IMR-90 (cell line): ENCODE measurements around the gene HIRA. TPM values are rescaled to one million over a fixed set of nuclear protein-coding genes. Genes with fewer than 3 reads are reported as not detected.

Experiments used
- ATAC-seq: fragments of 200-7000 bp; cut with Tn5 transposase; 2 replicates; pipeline ENCODE4 v1.9.1; 2020; ENCODE audit warnings: low read depth, mild to moderate bottlenecking, moderate library complexity
- BruUV-seq: library from RNA; stranded (reverse); fragments of 400-500 nt; replicated peaks from 2 replicates; lab custom pipeline; 2021; lab: Mats Ljungman, UMichigan
- CTCF ChIA-PET: fragments of 300-600 bp; formaldehyde crosslinking; extraction: SDS; loops from one replicate; lab custom pipeline; 2021; ENCODE audit warnings: antibody characterized with exemption; lab: Yijun Ruan, JAX
- POLR2A ChIA-PET: fragments of 300-600 bp; sonication (Branson Sonifier 250); formaldehyde crosslinking; loops from one replicate; lab custom pipeline; 2022; ENCODE audit warnings: antibody characterized with exemption; ENCODE audit not compliant: unreplicated experiment; lab: Charles Lee
- DNase-seq: peaks from one replicate; pipeline ENCODE4 v3.0.0; 2013
- H2AFZ ChIP-seq: replicated peaks from 2 replicates; pipeline ENCODE3; 2013; ENCODE audit warnings: low read length, mild to moderate bottlenecking; ENCODE audit not compliant: poor library complexity
- H2AK5ac ChIP-seq: 2 replicates; pipeline ENCODE4 v1.6.1; 2013; ENCODE audit warnings: low read depth, low read length, inconsistent platforms
- H2AK9ac ChIP-seq: replicated peaks from 2 replicates; pipeline ENCODE3; 2013; ENCODE audit warnings: mild to moderate bottlenecking, low read depth, low read length, moderate library complexity; ENCODE audit not compliant: poor library complexity
- H2BK120ac ChIP-seq: 2 replicates; pipeline ENCODE4 v1.6.1; 2013; ENCODE audit warnings: low read depth, low read length, inconsistent platforms
- H2BK15ac ChIP-seq: 3 replicates; pipeline ENCODE4 v1.6.1; 2013; ENCODE audit warnings: low read depth, low read length, inconsistent platforms
- H2BK20ac ChIP-seq: 2 replicates; pipeline ENCODE4 v1.6.1; 2013; ENCODE audit warnings: low read depth, mild to moderate bottlenecking, inconsistent platforms, low read length, moderate library complexity
- H2BK5ac ChIP-seq: 2 replicates; pipeline ENCODE4 v1.6.1; 2013; ENCODE audit warnings: mild to moderate bottlenecking, low read depth, low read length, inconsistent platforms; ENCODE audit not compliant: poor library complexity, severe bottlenecking
- H3K14ac ChIP-seq: replicated peaks from 2 replicates; pipeline ENCODE4 v1.6.1; 2013; ENCODE audit warnings: low read depth, low read length, inconsistent platforms
- H3K18ac ChIP-seq: 2 replicates; pipeline ENCODE4 v1.6.1; 2013; ENCODE audit warnings: low read depth, low read length, control low read depth
- H3K23ac ChIP-seq: 2 replicates; pipeline ENCODE4 v1.6.1; 2013; ENCODE audit warnings: low read depth, low read length, inconsistent platforms
- H3K27ac ChIP-seq: 2 replicates; pipeline ENCODE4 v1.5.1; 2013; ENCODE audit warnings: mild to moderate bottlenecking, control low read depth, low read length; ENCODE audit not compliant: insufficient read depth
- H3K27me3 ChIP-seq: 2 replicates; pipeline ENCODE4 v1.6.1; 2013; ENCODE audit warnings: low read length; ENCODE audit not compliant: control insufficient read depth, insufficient read depth
- H3K36me3 ChIP-seq: 2 replicates; pipeline ENCODE4 v1.6.1; 2013; ENCODE audit warnings: low read length, mixed read lengths; ENCODE audit not compliant: control insufficient read depth, insufficient read depth
- H3K4ac ChIP-seq: 2 replicates; pipeline ENCODE4 v1.6.1; 2013; ENCODE audit warnings: low read depth, low read length, inconsistent platforms
- H3K4me1 ChIP-seq: 2 replicates; pipeline ENCODE4 v1.6.1; 2013; ENCODE audit warnings: low read length, mixed read lengths; ENCODE audit not compliant: control insufficient read depth, insufficient read depth
- H3K4me2 ChIP-seq: 2 replicates; pipeline ENCODE4 v1.6.1; 2013; ENCODE audit warnings: low read depth, mild to moderate bottlenecking, control low read depth, low read length, moderate library complexity
- H3K4me3 ChIP-seq: 2 replicates; pipeline ENCODE4 v1.5.1; 2013; ENCODE audit warnings: low read depth, mild to moderate bottlenecking, control low read depth, low read length, moderate library complexity; ENCODE audit not compliant: insufficient read depth
- H3K56ac ChIP-seq: 2 replicates; pipeline ENCODE4 v1.6.1; 2013; ENCODE audit warnings: low read length, inconsistent platforms; ENCODE audit not compliant: insufficient read depth; ENCODE audit errors: extremely low read depth
- H3K79me1 ChIP-seq, 2 experiments: 2 replicates each; pipeline ENCODE4 v1.6.1; 2013; ENCODE audit warnings: low read length in 2 of 2, inconsistent platforms in 1 of 2, low read depth in 1 of 2
- H3K9ac ChIP-seq: 2 replicates; pipeline ENCODE4 v1.6.1; 2013; ENCODE audit warnings: low read depth, low read length, control low read depth
- H3K9me1 ChIP-seq: 2 replicates; pipeline ENCODE4 v1.6.1; 2013; ENCODE audit warnings: low read length, inconsistent platforms; ENCODE audit not compliant: insufficient read depth
- H3K9me3 ChIP-seq: 2 replicates; pipeline ENCODE4 v1.6.1; 2013; ENCODE audit warnings: low read length; ENCODE audit not compliant: control insufficient read depth, insufficient read depth
- H4K20me1 ChIP-seq: 2 replicates; pipeline ENCODE4 v1.6.1; 2013; ENCODE audit warnings: low read length, inconsistent platforms; ENCODE audit not compliant: insufficient read depth
- H4K5ac ChIP-seq: 2 replicates; pipeline ENCODE4 v1.6.1; 2013; ENCODE audit warnings: mild to moderate bottlenecking, low read depth, low read length, control low read depth
- H4K8ac ChIP-seq, 2 experiments: 2 replicates each; pipeline ENCODE4 v1.6.1; 2013; ENCODE audit warnings: low read depth in 2 of 2, low read length in 2 of 2, control low read depth in 1 of 2, inconsistent platforms in 1 of 2
- H4K91ac ChIP-seq: 2 replicates; pipeline ENCODE4 v1.6.1; 2013; ENCODE audit warnings: low read depth, low read length, inconsistent platforms; ENCODE audit not compliant: insufficient read depth
- BHLHE40 ChIP-seq: fragments of 150-350 bp; IDR thresholded peaks from 2 replicates; pipeline ENCODE4 v1.6.1; 2016; ENCODE audit warnings: mild to moderate bottlenecking, low read depth, low read length
- CHD1 ChIP-seq: IDR thresholded peaks from 2 replicates; pipeline ENCODE4 v1.6.1; 2012; ENCODE audit warnings: low read depth, low read length, improper control_type of control experiment
- CTCF ChIP-seq: conservative IDR thresholded peaks from 2 replicates; pipeline ENCODE4 v1.5.1; 2012; ENCODE audit warnings: mild to moderate bottlenecking, low read depth, low read length, improper control_type of control experiment
- ELK1 ChIP-seq: fragments of 150-350 bp; IDR thresholded peaks from 2 replicates; pipeline ENCODE4 v1.6.1; 2016; ENCODE audit warnings: low read depth, mild to moderate bottlenecking, low read length, moderate library complexity, borderline replicate concordance
- FOS ChIP-seq: fragments of 150-350 bp; IDR thresholded peaks from 2 replicates; pipeline ENCODE4 v1.6.1; 2016; ENCODE audit warnings: low read depth, low read length
- MAFK ChIP-seq: IDR thresholded peaks from 2 replicates; pipeline ENCODE4 v1.6.1; 2012; ENCODE audit warnings: low read depth, low read length, improper control_type of control experiment
- MAZ ChIP-seq: IDR thresholded peaks from 2 replicates; pipeline ENCODE4 v1.6.1; 2012; ENCODE audit warnings: low read depth, mild to moderate bottlenecking, low read length, improper control_type of control experiment, moderate library complexity, borderline replicate concordance
- MXI1 ChIP-seq: IDR thresholded peaks from 2 replicates; pipeline ENCODE4 v1.6.1; 2012; ENCODE audit warnings: low read depth, mild to moderate bottlenecking, low read length, moderate library complexity, borderline replicate concordance
- NFE2L2 ChIP-seq: fragments of 150-350 bp; IDR thresholded peaks from 2 replicates; pipeline ENCODE4 v1.6.1; 2016; ENCODE audit warnings: low read depth, mild to moderate bottlenecking, low read length
- POLR2A ChIP-seq: IDR thresholded peaks from 2 replicates; pipeline ENCODE4 v1.6.1; 2012; ENCODE audit warnings: mild to moderate bottlenecking, low read depth, low read length
- RAD21 ChIP-seq: IDR thresholded peaks from 2 replicates; pipeline ENCODE4 v1.6.1; 2012; ENCODE audit warnings: low read length, improper control_type of control experiment
- RCOR1 ChIP-seq: IDR thresholded peaks from 2 replicates; pipeline ENCODE4 v1.6.1; 2012; ENCODE audit warnings: mild to moderate bottlenecking, low read length, improper control_type of control experiment; ENCODE audit not compliant: insufficient replicate concordance
- RFX5 ChIP-seq: IDR thresholded peaks from 2 replicates; pipeline ENCODE4 v1.8.0; 2012; ENCODE audit warnings: low read depth, mild to moderate bottlenecking, low read length, moderate library complexity
- USF2 ChIP-seq: fragments of 150-350 bp; IDR thresholded peaks from 2 replicates; pipeline ENCODE4 v1.6.1; 2017; ENCODE audit warnings: mild to moderate bottlenecking, antibody characterized with exemption, low read length, low read depth
- WGBS, 2 experiments: methylation state at CpG; one replicate each; pipeline versions ENCODE4 v1.1.5 to v1.1.7; 2013; ENCODE audit warnings: missing lambda C conversion rate in 2 of 2; ENCODE audit not compliant: insufficient read length in 1 of 2; ENCODE audit errors: extremely low coverage in 2 of 2; 5-methylcytosine and 5-hydroxymethylcytosine counted together
- dilution Hi-C: fragments of 300-500 bp; cut with HindIII; formaldehyde crosslinking; loops from one replicate; pipeline ENCODE4 v1.14.3; 2018; ENCODE audit warnings: low sequenced_read_pairs; ENCODE audit not compliant: unreplicated experiment
- in situ Hi-C: fragments of 300-500 bp; cut with MboI; formaldehyde crosslinking; loops from 3 replicates; pipeline ENCODE4 v1.14.3; 2019; ENCODE audit warnings: low sequenced_read_pairs, inconsistent platforms, mixed read lengths
- intact Hi-C: fragments of 100-400 bp; cut with micrococcal nuclease; formaldehyde crosslinking; loops from 2 replicates; pipeline ENCODE4 v1.10.0; 2022
- polyA plus RNA-seq, 3 experiments: library from polyadenylated mRNA; depleted of rRNA; stranded (reverse); fragments of >200 nt; gene quantifications; 2 replicates each; pipeline ENCODE4 v1.2.3, GENCODE V29; 2012; ENCODE audit warnings: low replicate concordance in 1 of 3
- total RNA-seq: library from RNA; depleted of rRNA; stranded (reverse); fragments of >200 nt; gene quantifications from 2 replicates; pipeline ENCODE4 v1.2.3, GENCODE V29; 2012

Gene HIRA
- total and polyA plus RNA-seq, 2 of the 4 experiments (the other 2 are of a cell fraction) = 14.5 to 24.2 TPM

- Histone ChIP-seq H3K27me3 (no peaks in the 10 kb centered on the region), H4K91ac (no peak overlapping the region), H3K36me3 (peaks cover 18% of the 10 kb centered on the region), H3K79me1 (peaks cover 37 to 81% of the 10 kb centered on the region in 2 experiments), H2BK120ac (no peak overlapping the region), H4K20me1 (peaks cover 44% of the 10 kb centered on the region), H3K9me1 (peaks cover 14% of the 10 kb centered on the region), H3K4me1 (peaks cover 3% of the 10 kb centered on the region), H3K4ac (no peak overlapping the region), H3K27ac (no peak overlapping the region), H4K5ac (no peak overlapping the region), H3K23ac (no peak overlapping the region), H3K4me3 (no peak overlapping the region), H2AK5ac (no peak overlapping the region), H3K14ac (no peak overlapping the region), H2BK5ac (no peak overlapping the region), H3K4me2 (no peak overlapping the region), H3K9me3 (no peaks in the 10 kb centered on the region), H4K8ac (no peak overlapping the region), H2BK20ac (no peak overlapping the region), H3K56ac (no peak overlapping the region), H3K18ac (no peak overlapping the region), H3K9ac (no peak overlapping the region), H2AFZ (no peak overlapping the region), H2BK15ac (no peak overlapping the region), H2AK9ac (no peak overlapping the region)
- BruUV-seq = no TSS peak
- intact Hi-C loops (no loop called here), in situ Hi-C loops (no loop called here), dilution Hi-C loops (no loop called here)
- ATAC-seq (no peak), DNase-seq (no peak)
- 100% methylated on average over 1 of the region's 4 CpGs; no CpG with 5 or more reads in 1 of the 2 experiments for WGBS, 2 experiments
- TF ChIP-seq BHLHE40 = no peak
- no peak for TF ChIP-seq POLR2A
- no peak for TF ChIP-seq NFE2L2
- no peak for TF ChIP-seq USF2
- TF ChIP-seq MXI1 = no peak
- TF ChIP-seq MAZ = no peak
- TF ChIP-seq ELK1 = no peak
- no peak for TF ChIP-seq MAFK
- no peak for TF ChIP-seq CTCF
- TF ChIP-seq CHD1 = no peak
- TF ChIP-seq RFX5 = no peak
- no peak for TF ChIP-seq RCOR1
- no peak for TF ChIP-seq RAD21
- no peak for TF ChIP-seq FOS
- CTCF ChIA-PET = no interaction called here
- POLR2A ChIA-PET = no interaction called here
Observed at GRCh38 chr22:19412478-19412877, 19.1 kb downstream of the HIRA start.
